GM12878 (cell line): Measurements from ENCODE around the gene TMEM175. TPM values are rescaled to one million over a fixed set of nuclear protein-coding genes. Genes with fewer than 3 reads are reported as not detected.

Experiments used
- ATAC-seq: fragments of 200-7000 bp; cut with Tn5 transposase; 3 replicates; pipeline ENCODE4 v1.9.1; 2020; ENCODE audit warnings: mild to moderate bottlenecking, moderate library complexity
- BruUV-seq: library from RNA; stranded (reverse); fragments of 400-500 nt; replicated peaks from 2 replicates; lab custom pipeline; 2021; lab: Mats Ljungman, UMichigan
- CTCF ChIA-PET: fragments of 300-600 bp; sonication (Branson Sonifier 250); formaldehyde crosslinking; extraction: SDS; loops from one replicate; lab custom pipeline; 2021; ENCODE audit warnings: inconsistent platforms; lab: Yijun Ruan, JAX
- POLR2A ChIA-PET: fragments of 350-600 bp; formaldehyde crosslinking; extraction: SDS; loops from one replicate; lab custom pipeline; 2021; ENCODE audit warnings: inconsistent platforms; lab: Charles Lee
- RAD21 ChIA-PET: fragments of 300-600 bp; sonication (Branson Sonifier 250); formaldehyde crosslinking; loops from one replicate; lab custom pipeline; 2023; ENCODE audit warnings: antibody characterized with exemption; ENCODE audit not compliant: unreplicated experiment; lab: Charles Lee
- SMC1A ChIA-PET: fragments of 300-600 bp; sonication (Branson Sonifier 250); formaldehyde crosslinking; loops from one replicate; lab custom pipeline; 2023; ENCODE audit not compliant: unreplicated experiment, uncharacterized antibody; lab: Charles Lee
- DNase-seq: peaks from one replicate; pipeline ENCODE4 v3.0.0-alpha.2; 2011; ENCODE audit warnings: low read depth, low spot score
- FAIRE-seq: peaks from 3 replicates; lab custom pipeline; 2011; peaks lifted over from hg19 to GRCh38; lab: Jason Lieb, UNC
- H2AFZ ChIP-seq: 2 replicates; pipeline ENCODE4 v1.6.0; 2011; ENCODE audit warnings: low read depth, low read length, control low read depth; ENCODE audit not compliant: control insufficient read depth
- H3K27ac ChIP-seq: 2 replicates; pipeline ENCODE4 v1.5.1; 2011; ENCODE audit warnings: control low read depth; ENCODE audit not compliant: control insufficient read depth, insufficient read depth
- H3K27me3 ChIP-seq, 2 experiments: replicated peaks in 1 of 2; 2 replicates each; pipeline versions ENCODE4 v1.6.0 to v1.6.1; 2011; ENCODE audit warnings: low read length in 1 of 2; ENCODE audit not compliant: control insufficient read depth in 2 of 2, insufficient read depth in 2 of 2
- H3K36me3 ChIP-seq, 2 experiments: 2 replicates each; pipeline ENCODE4 v1.5.1; 2011; ENCODE audit warnings: low read length in 1 of 2; ENCODE audit not compliant: control insufficient read depth in 2 of 2, insufficient read depth in 2 of 2
- H3K4me1 ChIP-seq: 2 replicates; pipeline ENCODE4 v1.6.1; 2011; ENCODE audit warnings: mild to moderate bottlenecking, low read length, moderate library complexity, mixed read lengths; ENCODE audit not compliant: control insufficient read depth, insufficient read depth
- H3K4me2 ChIP-seq: 2 replicates; pipeline ENCODE4 v1.6.0; 2011; ENCODE audit warnings: control low read depth; ENCODE audit not compliant: control insufficient read depth, insufficient read depth
- H3K4me3 ChIP-seq: fragments of 200-600 bp; sonication (generic); 2 replicates; pipeline ENCODE4 v1.5.1; 2016
- H3K79me2 ChIP-seq: 2 replicates; pipeline ENCODE4 v1.6.0; 2011; ENCODE audit warnings: low read length; ENCODE audit not compliant: control insufficient read depth, insufficient read depth
- H3K9ac ChIP-seq: 2 replicates; pipeline ENCODE4 v1.8.0; 2011; ENCODE audit warnings: low read length, control low read depth, mixed read lengths; ENCODE audit not compliant: control insufficient read depth, insufficient read depth
- H3K9me3 ChIP-seq: replicated peaks from 3 replicates; pipeline ENCODE4 v1.5.1; 2011; ENCODE audit warnings: mild to moderate bottlenecking, low read length; ENCODE audit not compliant: control insufficient read depth, insufficient read depth
- H4K20me1 ChIP-seq: 2 replicates; pipeline ENCODE4 v1.6.0; 2011; ENCODE audit not compliant: control insufficient read depth, insufficient read depth
- DPF2 ChIP-seq: fragments of 450-650 bp; IDR thresholded peaks from 2 replicates; pipeline ENCODE4 v1.6.1; 2017; ENCODE audit warnings: mild to moderate bottlenecking
- E4F1 ChIP-seq: fragments of 450-650 bp; IDR thresholded peaks from 2 replicates; pipeline ENCODE4 v1.6.1; 2018; ENCODE audit warnings: borderline replicate concordance, mild to moderate bottlenecking; ENCODE audit not compliant: partially characterized antibody
- EGR1 ChIP-seq, 2 experiments: IDR thresholded peaks; 1 replicate in 1 of 2; 2 replicates in 1 of 2; pipeline ENCODE4 v1.6.1; 2011 to 2012; ENCODE audit warnings: low read depth in 2 of 2, low read length in 2 of 2, borderline replicate concordance in 1 of 2, mild to moderate bottlenecking in 1 of 2, moderate library complexity in 1 of 2
- EP300 ChIP-seq, 2 experiments: fragments of 150-350 bp in 1 of 2; IDR thresholded peaks; 2 replicates each; pipeline ENCODE4 v1.6.1; 2011 to 2012; ENCODE audit warnings: low read depth in 2 of 2, low read length in 2 of 2, borderline replicate concordance in 1 of 2, improper control_type of control experiment in 1 of 2, inconsistent platforms in 1 of 2; ENCODE audit not compliant: control insufficient read depth in 1 of 2
- IKZF1 ChIP-seq: fragments of 450-650 bp; conservative IDR thresholded peaks from 2 replicates; pipeline ENCODE4 v1.6.1; 2017; ENCODE audit warnings: antibody characterized with exemption, mild to moderate bottlenecking
- SIX5 ChIP-seq: IDR thresholded peaks from 2 replicates; pipeline ENCODE4 v1.6.1; 2011; ENCODE audit warnings: mild to moderate bottlenecking, low read depth, low read length, moderate library complexity; ENCODE audit not compliant: severe bottlenecking
- TARDBP ChIP-seq: IDR thresholded peaks from 2 replicates; pipeline ENCODE4 v1.6.1; 2016; ENCODE audit warnings: borderline replicate concordance
- TCF7 ChIP-seq: IDR thresholded peaks from 2 replicates; pipeline ENCODE4 v1.6.1; 2014; ENCODE audit warnings: antibody characterized with exemption, borderline replicate concordance
- WGBS: methylation state at CpG from one replicate; pipeline ENCODE4 v1.1.6; 2016; ENCODE audit warnings: low lambda C conversion rate; ENCODE audit not compliant: insufficient replicate concordance, insufficient coverage; ENCODE audit errors: missing lambda C conversion rate; 5-methylcytosine and 5-hydroxymethylcytosine counted together
- in situ Hi-C: fragments of 300-500 bp; cut with MboI; formaldehyde crosslinking; loops from 9 replicates; pipeline ENCODE4 v1.14.3; 2018; ENCODE audit warnings: mixed read lengths
- intact Hi-C: fragments of 100-400 bp; cut with micrococcal nuclease; formaldehyde crosslinking; loops from one replicate; pipeline ENCODE4 v1.14.2; 2022; ENCODE audit not compliant: unreplicated experiment
- polyA plus RNA-seq, 11 experiments: library from polyadenylated mRNA; depleted of rRNA in 4 of 11; unstranded in 6 of 11; stranded (reverse) in 5 of 11; fragments of >200 nt; fragmentation: Nextera tagmentation in 4 of 11; fragmentation: Illumina TruSeq in 1 of 11; extraction: Ambion mirVana in 4 of 11; extraction: Trizol in 1 of 11; gene quantifications; 1 replicate in 1 of 11; 2 replicates in 10 of 11; pipeline versions ENCODE4 v1.2.1 to v1.2.3, GENCODE V29; 2011 to 2016; ENCODE audit warnings: inconsistent platforms in 2 of 11, missing spikeins in 2 of 11, low read depth in 1 of 11
- total RNA-seq, 4 experiments: library from RNA; depleted of rRNA in 3 of 4; stranded (reverse); fragments of >200 nt in 3 of 4; fragmentation: Illumina TruSeq in 1 of 4; extraction: Trizol in 1 of 4; gene quantifications; 2 replicates each; pipeline versions ENCODE4 v1.2.1 to v1.2.3, GENCODE V29; 2013 to 2021

TMEM175 gene
- total and polyA plus RNA-seq, 10 of the 15 experiments (the other 5 are each of a cell fraction or from before 2014, with no cell fraction given): 0.11 to 39.5 (median 22.3) TPM

DNA sequence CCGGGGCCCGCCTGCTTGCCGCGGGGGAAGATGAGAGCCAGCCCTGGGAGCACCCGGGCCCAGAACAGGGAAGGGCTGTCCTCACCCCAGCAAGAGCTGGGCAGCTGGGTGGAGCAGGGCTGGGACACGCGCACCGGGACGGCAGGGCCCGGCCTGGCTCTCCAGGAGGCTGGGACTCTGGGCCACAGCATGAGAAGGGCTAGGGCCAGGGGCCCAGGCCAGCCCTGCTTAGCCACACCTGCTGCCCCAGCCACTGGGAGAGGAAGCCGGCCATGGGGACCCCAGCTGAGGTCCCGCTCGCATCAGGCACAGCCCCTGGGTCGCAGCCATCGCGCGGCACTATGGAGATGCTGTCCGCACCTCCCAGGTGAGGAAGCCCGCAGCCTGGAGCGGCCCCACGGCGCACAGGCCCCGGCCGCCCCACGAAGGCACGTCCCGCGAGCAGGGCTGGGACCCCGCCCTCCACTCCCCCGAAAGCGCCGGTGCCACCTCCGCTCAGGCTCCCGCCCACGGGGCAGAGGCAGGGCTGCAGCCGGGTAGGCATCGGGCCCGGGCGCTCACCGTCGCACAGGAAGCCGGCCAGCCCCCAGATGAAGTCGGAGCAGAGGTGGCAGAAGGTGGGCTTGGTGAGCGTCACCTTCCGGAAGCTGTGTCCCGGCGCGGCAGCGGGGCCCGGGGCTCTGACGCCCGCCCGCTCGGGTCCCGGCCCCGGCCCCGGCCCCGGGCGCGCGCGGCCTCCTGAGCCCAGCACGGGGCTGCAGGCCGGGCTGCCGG lies 40.6 kb downstream of the TMEM175 start:
- DNase-seq: no peak
- H3K4me1 ChIP-seq: peaks cover 5% of the 10 kb centered on the region; the same call in 1 of the 2 replicates
- RAD21 ChIA-PET: no interaction called here
- H3K9ac ChIP-seq: peak overlapping the region; percentile 56; the same call in 1 of the 2 replicates
- in situ Hi-C loops (no loop called here), intact Hi-C loops (loop anchor here (5.0 kb wide), 1 partner anchor 36 kb away; no protein-coding TSS in a partner anchor)
- CTCF ChIA-PET: no interaction called here
- TF ChIP-seq EGR1 (IDR thresholded peaks at IDR 0.05; ENCODE audit: borderline replicate concordance in 1 of 2, low read depth in 2 of 2, low read length in 2 of 2) (peak in 1 of 2 experiments; percentile 59; a peak in 1 of 3 replicates), SIX5 (no peak), IKZF1 (peak; percentile 31), E4F1 (no peak), TCF7 (no peak), EP300 (IDR thresholded peaks at IDR 0.05; ENCODE audit: borderline replicate concordance in 1 of 2, control insufficient read depth in 1 of 2, low read depth in 2 of 2, low read length in 2 of 2) (no peak), DPF2 (0 out of 2 replicates have a peak, but pooled peaks have one; percentile 19), TARDBP (no peak)
- H2AFZ ChIP-seq: peak overlapping the region; percentile 51
- no peaks in the 10 kb centered on the region for H4K20me1 ChIP-seq
- no peaks in the 10 kb centered on the region; the same call in 2 of the 3 replicates for H3K9me3 ChIP-seq
- no TSS peak for BruUV-seq
- SMC1A ChIA-PET: no interaction called here
- no peak for FAIRE-seq
- H3K27ac ChIP-seq: no peak overlapping the region
- peak overlapping the region; percentile 98 for H3K4me2 ChIP-seq
- no peaks in the 10 kb centered on the region for H3K79me2 ChIP-seq
- WGBS: 5% methylated on average over 44 of the region's 65 CpGs
- POLR2A ChIA-PET: interaction anchor here (0.9 to 1.7 kb wide), 3 partner anchors 14 to 38 kb away, joined by 3 to 4 read pairs (median 3); partner anchors contain the start of gene IDUA
- no peaks in the 10 kb centered on the region for H3K36me3 ChIP-seq
- peak overlapping the region; percentile 75 for H3K4me3 ChIP-seq
- peak; percentile 65 for ATAC-seq
- H3K27me3 ChIP-seq: no peaks in the 10 kb centered on the region
